CD14-positive monocyte (primary cell): ENCODE results near the gene TULP1. TPM values are rescaled to one million over a fixed set of nuclear protein-coding genes. Genes with fewer than 3 reads are reported as not detected.
A peak's percentile ranks its signal among the peaks of the same experiment; 100 is the strongest.

ENCODE experiments used
- DNase-seq, 3 donors: peaks; one replicate each; pipeline ENCODE4 v3.0.0-alpha.2; 2011 to 2022
- H2AFZ ChIP-seq: 2 replicates; pipeline ENCODE4 v1.6.0; 2012; ENCODE audit warnings: mild to moderate bottlenecking, low read depth, low read length, inconsistent platforms; ENCODE audit not compliant: insufficient read depth, poor library complexity, severe bottlenecking
- H3K27ac ChIP-seq, 2 donors: 1 replicate in 1 of 2; 2 replicates in 1 of 2; pipeline ENCODE4 v1.5.1; 2012 to 2013; ENCODE audit warnings: low read length in 2 of 2, control low read depth in 1 of 2, inconsistent platforms in 1 of 2, low read depth in 1 of 2, mild to moderate bottlenecking in 1 of 2
- H3K27me3 ChIP-seq, 2 donors: one replicate each; pipeline versions ENCODE4 v1.6.0 to v1.6.1; 2011 to 2013; ENCODE audit warnings: low read length in 2 of 2; ENCODE audit not compliant: control insufficient read depth in 2 of 2, insufficient read depth in 2 of 2
- H3K36me3 ChIP-seq, 2 donors: replicated peaks in 1 of 2; 1 replicate in 1 of 2; 2 replicates in 1 of 2; pipeline versions ENCODE4 v1.5.1 to v1.6.1; 2012 to 2013; ENCODE audit warnings: low read length in 2 of 2, control low read depth in 1 of 2, inconsistent platforms in 1 of 2, mild to moderate bottlenecking in 1 of 2; ENCODE audit not compliant: insufficient read depth in 2 of 2, control insufficient read depth in 1 of 2
- H3K4me1 ChIP-seq, 2 donors: 1 replicate in 1 of 2; 2 replicates in 1 of 2; pipeline versions ENCODE4 v1.5.1 to v1.6.1; 2012 to 2013; ENCODE audit warnings: low read length in 2 of 2, control low read depth in 1 of 2, inconsistent platforms in 1 of 2, mild to moderate bottlenecking in 1 of 2, moderate library complexity in 1 of 2; ENCODE audit not compliant: insufficient read depth in 2 of 2, control insufficient read depth in 1 of 2
- H3K4me2 ChIP-seq: replicated peaks from 2 replicates; pipeline ENCODE3; 2012; ENCODE audit warnings: low read length, moderate library complexity, mild to moderate bottlenecking; ENCODE audit not compliant: poor library complexity, severe bottlenecking; ENCODE audit errors: extremely low read depth
- H3K4me3 ChIP-seq, 3 experiments: fragments of 200-600 bp in 1 of 3; sonication (generic) in 1 of 3; replicated peaks in 1 of 3; 1 replicate in 2 of 3; 2 replicates in 1 of 3; pipeline ENCODE4 v1.5.1; 2011 to 2013; ENCODE audit warnings: low read length in 3 of 3, mild to moderate bottlenecking in 3 of 3, control low read depth in 2 of 3, low read depth in 2 of 3, inconsistent platforms in 1 of 3, moderate library complexity in 1 of 3
- H3K79me2 ChIP-seq: 2 replicates; pipeline ENCODE4 v1.6.0; 2012; ENCODE audit warnings: mild to moderate bottlenecking, control low read depth, inconsistent platforms, low read length, moderate library complexity; ENCODE audit not compliant: insufficient read depth
- H3K9ac ChIP-seq: 2 replicates; pipeline ENCODE4 v1.6.0; 2017; ENCODE audit warnings: low read length, mild to moderate bottlenecking; ENCODE audit not compliant: insufficient read depth, poor library complexity, severe bottlenecking
- H3K9me3 ChIP-seq, 2 donors: replicated peaks in 1 of 2; 1 replicate in 1 of 2; 2 replicates in 1 of 2; pipeline versions ENCODE4 v1.5.1 to v1.6.1; 2012 to 2013; ENCODE audit warnings: low read length in 2 of 2, control low read depth in 1 of 2; ENCODE audit not compliant: control insufficient read depth in 1 of 2, insufficient read depth in 1 of 2
- H4K20me1 ChIP-seq: 2 replicates; pipeline ENCODE4 v1.6.0; 2012; ENCODE audit warnings: mild to moderate bottlenecking, low read length, control low read depth, moderate library complexity; ENCODE audit not compliant: insufficient read depth
- H3K27ac Mint-ChIP-seq, 7 donors: one replicate each; pipeline ENCODE4 v1.8.0; 2020; ENCODE audit warnings: mild to moderate bottlenecking in 7 of 7, mixed read lengths in 7 of 7, moderate library complexity in 6 of 7, inconsistent platforms in 2 of 7
- H3K27me3 Mint-ChIP-seq, 3 donors: one replicate each; pipeline ENCODE4 v1.8.0; 2021 to 2022; ENCODE audit warnings: low read depth in 3 of 3, mild to moderate bottlenecking in 3 of 3, mixed read lengths in 3 of 3, moderate library complexity in 3 of 3, inconsistent platforms in 1 of 3
- H3K36me3 Mint-ChIP-seq, 2 donors: one replicate each; pipeline ENCODE4 v1.8.0; 2020; ENCODE audit warnings: mixed read lengths in 2 of 2, inconsistent platforms in 1 of 2, mild to moderate bottlenecking in 1 of 2
- H3K4me1 Mint-ChIP-seq: one replicate; pipeline ENCODE4 v1.8.0; 2020; ENCODE audit warnings: mild to moderate bottlenecking, mixed read lengths
- H3K4me3 Mint-ChIP-seq, 2 donors: one replicate each; pipeline ENCODE4 v1.8.0; 2020; ENCODE audit warnings: mild to moderate bottlenecking in 2 of 2, mixed read lengths in 2 of 2, moderate library complexity in 1 of 2
- H3K9me3 Mint-ChIP-seq, 7 donors: one replicate each; pipeline ENCODE4 v1.8.0; 2020 to 2022; ENCODE audit warnings: mixed read lengths in 7 of 7, mild to moderate bottlenecking in 6 of 7, moderate library complexity in 6 of 7, inconsistent platforms in 2 of 7
- CTCF ChIP-seq: fragments of 200-600 bp; IDR thresholded peaks from one replicate; pipeline ENCODE4 v1.8.0; 2022; ENCODE audit warnings: antibody characterized with exemption, mild to moderate bottlenecking
- WGBS: methylation state at CpG from one replicate; pipeline ENCODE4 v1.1.5; 2013; ENCODE audit warnings: missing lambda C conversion rate; ENCODE audit not compliant: insufficient coverage; 5-methylcytosine and 5-hydroxymethylcytosine counted together
- intact Hi-C, 2 donors: fragments of 100-400 bp; cut with micrococcal nuclease; formaldehyde crosslinking; loops; one replicate each; pipeline versions ENCODE4 v1.15.0 to v1.15.1; 2023
- polyA plus RNA-seq, 3 donors: library from polyadenylated mRNA; depleted of rRNA in 1 of 3; unstranded in 2 of 3; stranded (reverse) in 1 of 3; fragments of 300-500 nt in 2 of 3; fragments of >200 nt in 1 of 3; fragmentation: Illumina TruSeq in 2 of 3; gene quantifications; 1 replicate in 2 of 3; 2 replicates in 1 of 3; pipeline ENCODE4 v1.2.3, GENCODE V29; 2012 to 2021

Gene TULP1
- polyA plus RNA-seq, 3 donors: not detected

- no peaks in the 10 kb centered on the region for H3K79me2 ChIP-seq
- peaks cover 0 to 4% of the 10 kb centered on the region in 2 donors for H3K4me1 ChIP-seq
- 28% methylated on average over 13 of the region's 32 CpGs for WGBS
- Mint-ChIP-seq H3K4me3 (peak overlapping the region; percentile 67 to 81), H3K4me1 (peaks cover 10% of the 10 kb centered on the region), H3K9me3 (peaks cover 0 to 2% (median 0%) of the 10 kb centered on the region in 7 donors), H3K27ac (no peak overlapping the region), H3K36me3 (no peaks in the 10 kb centered on the region), H3K27me3 (peaks cover 10 to 16% (median 16%) of the 10 kb centered on the region in 3 donors)
- H2AFZ ChIP-seq: peak overlapping the region; percentile 71
- H3K9ac ChIP-seq: no peak overlapping the region
- peak; percentile 40 to 58 (median 49) for DNase-seq
- TF ChIP-seq CTCF: peak; percentile 99
- H3K27me3 ChIP-seq: no peaks in the 10 kb centered on the region
- peak overlapping the region in 2 of 3 experiments; percentile 27 to 68 for H3K4me3 ChIP-seq
- no peaks in the 10 kb centered on the region for H3K36me3 ChIP-seq
- H3K4me2 ChIP-seq: peak overlapping the region; percentile 74
- H3K27ac ChIP-seq: no peak overlapping the region
- H3K9me3 ChIP-seq: no peaks in the 10 kb centered on the region
- H4K20me1 ChIP-seq: no peaks in the 10 kb centered on the region
- intact Hi-C loops: loop anchor here (5.0 kb wide), 1 partner anchor 214 kb away; the partner anchor contains the start of gene ARMC12 (in 2 of the 2)
Observed at GRCh38 chr6:35522660-35523658, 10.3 kb upstream of the TULP1 start.

GRCh38 chr6:35522151-35522550, 9.5 kb upstream of the TULP1 start:
- no peak overlapping the region for H3K27ac ChIP-seq
- H3K4me1 ChIP-seq: peaks cover 0 to 4% of the 10 kb centered on the region in 2 donors
- no peaks in the 10 kb centered on the region for H3K9me3 ChIP-seq
- no peak overlapping the region for H3K4me3 ChIP-seq
- no peaks in the 10 kb centered on the region for H3K27me3 ChIP-seq
- WGBS: 88% methylated on average over 9 of the region's 12 CpGs
- Mint-ChIP-seq H3K27me3 (peaks cover 10 to 14% (median 11%) of the 10 kb centered on the region in 3 donors), H3K4me3 (no peak overlapping the region), H3K36me3 (no peaks in the 10 kb centered on the region), H3K27ac (no peak overlapping the region), H3K4me1 (peaks cover 10% of the 10 kb centered on the region), H3K9me3 (peaks cover 0 to 2% (median 0%) of the 10 kb centered on the region in 7 donors)
- no peak overlapping the region for H3K9ac ChIP-seq
- H2AFZ ChIP-seq: no peak overlapping the region
- DNase-seq: no peak
- H3K4me2 ChIP-seq: no peak overlapping the region
- intact Hi-C loops: loop anchor here (5.0 kb wide), 1 partner anchor 215 kb away; the partner anchor contains the start of gene ARMC12 (in 2 of the 2)
- no peaks in the 10 kb centered on the region for H3K79me2 ChIP-seq
- no peaks in the 10 kb centered on the region for H4K20me1 ChIP-seq
- TF ChIP-seq CTCF: no peak
- no peaks in the 10 kb centered on the region for H3K36me3 ChIP-seq
